ENCODE results near the gene ZWILCH.

The ZWILCH gene

DNA sequence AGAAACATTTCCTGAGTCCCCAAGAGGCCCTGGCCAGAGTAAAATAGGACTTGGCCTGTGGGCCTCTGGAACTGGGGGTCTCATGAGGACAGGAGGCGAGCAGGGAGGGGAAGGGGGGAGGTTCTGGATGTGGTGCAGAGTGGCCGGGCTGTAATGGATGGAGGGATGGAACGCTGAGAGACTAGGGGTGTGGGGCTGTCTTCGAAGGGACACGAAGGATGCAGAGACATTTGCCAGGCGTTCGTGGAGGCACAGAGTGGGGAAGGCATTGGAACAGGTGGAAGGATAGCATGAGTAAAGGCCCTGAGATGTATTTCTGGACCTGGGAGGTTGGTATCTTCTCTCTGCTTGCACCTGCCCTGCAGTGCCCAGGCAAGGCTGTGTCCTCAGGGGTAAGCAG is 62.8 kb downstream of the ZWILCH start:
- no peak overlapping the region for H3K9ac ChIP-seq
- no peak overlapping the region for H3K4me3 ChIP-seq (IDR thresholded peaks at IDR 0.05; ENCODE audit: insufficient read depth, low read depth, low read length)
- no peaks in the 10 kb centered on the region for H3K36me3 ChIP-seq (ENCODE audit: insufficient read depth)
- no peaks in the 10 kb centered on the region for H3K27me3 ChIP-seq (ENCODE audit: insufficient read depth, low read depth)
- no peaks in the 10 kb centered on the region for H4K20me1 ChIP-seq (ENCODE audit: insufficient read depth)
- TF ChIP-seq, protein P1, sequence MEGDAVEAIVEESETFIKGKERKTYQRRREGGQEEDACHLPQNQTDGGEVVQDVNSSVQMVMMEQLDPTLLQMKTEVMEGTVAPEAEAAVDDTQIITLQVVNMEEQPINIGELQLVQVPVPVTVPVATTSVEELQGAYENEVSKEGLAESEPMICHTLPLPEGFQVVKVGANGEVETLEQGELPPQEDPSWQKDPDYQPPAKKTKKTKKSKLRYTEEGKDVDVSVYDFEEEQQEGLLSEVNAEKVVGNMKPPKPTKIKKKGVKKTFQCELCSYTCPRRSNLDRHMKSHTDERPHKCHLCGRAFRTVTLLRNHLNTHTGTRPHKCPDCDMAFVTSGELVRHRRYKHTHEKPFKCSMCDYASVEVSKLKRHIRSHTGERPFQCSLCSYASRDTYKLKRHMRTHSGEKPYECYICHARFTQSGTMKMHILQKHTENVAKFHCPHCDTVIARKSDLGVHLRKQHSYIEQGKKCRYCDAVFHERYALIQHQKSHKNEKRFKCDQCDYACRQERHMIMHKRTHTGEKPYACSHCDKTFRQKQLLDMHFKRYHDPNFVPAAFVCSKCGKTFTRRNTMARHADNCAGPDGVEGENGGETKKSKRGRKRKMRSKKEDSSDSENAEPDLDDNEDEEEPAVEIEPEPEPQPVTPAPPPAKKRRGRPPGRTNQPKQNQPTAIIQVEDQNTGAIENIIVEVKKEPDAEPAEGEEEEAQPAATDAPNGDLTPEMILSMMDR (conservative IDR thresholded peaks at IDR 0.05; ENCODE audit: low read depth, low read length): no peak
- H3K4me2 ChIP-seq: no peak overlapping the region
- H3K27ac ChIP-seq: no peak overlapping the region
- H2AFZ ChIP-seq (ENCODE audit: low read depth): no peak overlapping the region
- peaks cover 16% of the 10 kb centered on the region for H3K4me1 ChIP-seq (ENCODE audit: low read depth, poor library complexity, severe bottlenecking)
- no peaks in the 10 kb centered on the region for H3K79me2 ChIP-seq (ENCODE audit: insufficient read depth, low read depth)

DNA sequence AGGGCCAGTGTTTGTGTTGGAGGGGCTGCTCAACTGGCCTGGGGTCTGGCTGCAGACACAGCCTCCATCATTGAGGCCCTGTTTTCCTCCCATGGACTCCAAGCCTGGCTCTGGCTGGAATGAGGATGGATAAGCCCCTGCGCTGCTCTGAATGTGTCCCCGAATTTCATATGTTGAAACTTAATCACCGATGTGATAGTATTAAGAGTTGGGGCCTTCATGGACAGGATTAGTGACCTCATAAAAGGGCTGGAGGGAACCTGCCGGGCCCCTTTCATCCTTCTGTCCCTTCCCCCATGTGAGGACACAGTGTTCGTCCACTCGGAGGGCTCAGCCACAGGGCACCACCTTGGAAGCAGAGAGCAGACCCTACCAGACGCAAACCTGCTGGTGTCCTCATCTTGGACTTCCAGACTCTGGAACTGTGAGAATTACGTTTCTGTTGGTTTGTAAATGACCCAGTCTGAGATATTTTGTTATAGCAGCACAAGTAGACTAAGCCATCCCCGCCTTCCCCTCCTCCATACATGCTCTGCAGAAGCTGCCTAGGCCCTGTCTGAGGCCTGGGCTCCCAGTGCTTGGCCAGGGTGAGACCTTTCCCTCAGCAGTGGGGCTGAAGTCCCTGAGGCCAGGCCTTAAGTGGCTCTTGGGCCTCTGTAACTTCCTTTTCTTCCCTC is 64.5 kb downstream of the ZWILCH start:
- no peaks in the 10 kb centered on the region for H3K36me3 ChIP-seq (ENCODE audit: insufficient read depth)
- no peak overlapping the region for H3K4me3 ChIP-seq (IDR thresholded peaks at IDR 0.05; ENCODE audit: insufficient read depth, low read depth, low read length)
- H3K9ac ChIP-seq: no peak overlapping the region
- H3K27ac ChIP-seq: no peak overlapping the region
- no peaks in the 10 kb centered on the region for H3K79me2 ChIP-seq (ENCODE audit: insufficient read depth, low read depth)
- H2AFZ ChIP-seq (ENCODE audit: low read depth): no peak overlapping the region
- TF ChIP-seq, protein P1 (conservative IDR thresholded peaks at IDR 0.05; ENCODE audit: low read depth, low read length): no peak
- no peaks in the 10 kb centered on the region for H3K27me3 ChIP-seq (ENCODE audit: insufficient read depth, low read depth)
- H4K20me1 ChIP-seq (ENCODE audit: insufficient read depth): no peaks in the 10 kb centered on the region
- no peak overlapping the region for H3K4me2 ChIP-seq
- H3K4me1 ChIP-seq (ENCODE audit: low read depth, poor library complexity, severe bottlenecking): peaks cover 16% of the 10 kb centered on the region

DNA sequence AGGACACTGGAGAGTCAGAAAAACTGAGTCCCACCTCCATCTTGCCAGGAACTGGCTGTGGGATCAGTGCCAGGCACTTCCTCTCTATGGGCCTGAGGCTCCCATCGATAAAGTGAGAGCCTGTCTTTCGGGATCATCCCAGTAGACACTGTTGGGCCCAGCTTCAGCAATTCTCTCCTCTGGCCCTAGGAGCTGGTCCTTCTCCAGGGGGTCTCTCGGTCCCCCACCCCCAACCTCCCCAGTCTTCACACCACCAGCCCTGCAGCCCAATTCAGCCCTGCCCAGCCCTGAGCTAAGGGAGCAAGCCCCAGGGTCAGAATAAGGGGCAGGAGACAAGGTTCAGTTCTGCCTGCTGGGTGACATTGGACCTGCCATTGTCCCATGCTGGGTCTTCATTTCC is 65.2 kb downstream of the ZWILCH start:
- no peak overlapping the region for H3K4me3 ChIP-seq (IDR thresholded peaks at IDR 0.05; ENCODE audit: insufficient read depth, low read depth, low read length)
- no peaks in the 10 kb centered on the region for H3K27me3 ChIP-seq (ENCODE audit: insufficient read depth, low read depth)
- no peak overlapping the region for H2AFZ ChIP-seq (ENCODE audit: low read depth)
- no peak overlapping the region for H3K27ac ChIP-seq
- H3K9ac ChIP-seq: no peak overlapping the region
- no peaks in the 10 kb centered on the region for H3K36me3 ChIP-seq (ENCODE audit: insufficient read depth)
- H3K4me2 ChIP-seq: no peak overlapping the region
- peaks cover 16% of the 10 kb centered on the region for H3K4me1 ChIP-seq (ENCODE audit: low read depth, poor library complexity, severe bottlenecking)
- H4K20me1 ChIP-seq (ENCODE audit: insufficient read depth): no peaks in the 10 kb centered on the region
- H3K79me2 ChIP-seq (ENCODE audit: insufficient read depth, low read depth): no peaks in the 10 kb centered on the region
- TF ChIP-seq, protein P1 (conservative IDR thresholded peaks at IDR 0.05; ENCODE audit: low read depth, low read length): no peak

DNA sequence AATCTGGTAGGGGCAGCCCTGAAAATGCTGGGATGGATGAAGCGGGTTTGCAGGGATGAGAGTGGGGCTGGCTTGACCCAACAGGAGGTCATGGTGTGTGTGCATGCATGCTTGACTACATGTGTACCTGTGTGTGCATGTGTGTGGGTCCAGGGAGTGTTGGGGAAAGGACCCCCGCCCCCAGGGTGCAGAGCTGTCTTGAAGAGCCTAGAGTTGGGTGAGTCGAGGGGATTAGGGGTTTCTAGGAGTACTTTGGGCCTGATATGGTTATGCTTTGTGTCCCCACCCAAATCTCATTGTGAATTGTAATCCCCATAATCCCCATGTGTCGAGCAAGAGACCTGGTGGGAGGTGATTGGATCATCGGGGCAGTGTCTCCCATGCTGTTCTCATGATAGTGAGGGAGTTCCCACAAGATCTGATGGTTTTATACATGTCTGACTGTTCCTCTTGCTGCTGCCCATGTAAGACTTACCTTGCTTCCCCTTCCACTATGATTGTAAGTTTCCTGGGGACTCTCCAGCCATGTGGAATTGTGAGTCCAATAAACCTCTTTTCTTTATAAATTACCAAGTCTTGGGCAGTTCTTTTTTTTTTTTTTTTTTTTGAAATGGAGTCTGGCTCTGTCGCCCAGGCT is 65.8 kb downstream of the ZWILCH start:
- Histone ChIP-seq H3K36me3 (ENCODE audit: insufficient read depth) (no peaks in the 10 kb centered on the region), H3K79me2 (ENCODE audit: insufficient read depth, low read depth) (no peaks in the 10 kb centered on the region), H3K4me2 (no peak overlapping the region), H3K4me1 (ENCODE audit: low read depth, poor library complexity, severe bottlenecking) (peaks cover 10% of the 10 kb centered on the region), H2AFZ (ENCODE audit: low read depth) (no peak overlapping the region), H4K20me1 (ENCODE audit: insufficient read depth) (no peaks in the 10 kb centered on the region), H3K4me3 (IDR thresholded peaks at IDR 0.05; ENCODE audit: insufficient read depth, low read depth, low read length) (no peak overlapping the region), H3K9ac (no peak overlapping the region), H3K27ac (no peak overlapping the region), H3K27me3 (ENCODE audit: insufficient read depth, low read depth) (no peaks in the 10 kb centered on the region)
- TF ChIP-seq, protein P1 (conservative IDR thresholded peaks at IDR 0.05; ENCODE audit: low read depth, low read length): no peak
